Measurements from ENCODE around the gene RILPL1. TPM values are rescaled to one million over a fixed set of nuclear protein-coding genes. Genes with fewer than 3 reads are reported as not detected.
"Not testable (repeated sequence)": the region's sequence is repeated elsewhere in the genome, so short reads cannot be mapped to it uniquely, and the experiment has no call there.

RILPL1 gene, protein sequence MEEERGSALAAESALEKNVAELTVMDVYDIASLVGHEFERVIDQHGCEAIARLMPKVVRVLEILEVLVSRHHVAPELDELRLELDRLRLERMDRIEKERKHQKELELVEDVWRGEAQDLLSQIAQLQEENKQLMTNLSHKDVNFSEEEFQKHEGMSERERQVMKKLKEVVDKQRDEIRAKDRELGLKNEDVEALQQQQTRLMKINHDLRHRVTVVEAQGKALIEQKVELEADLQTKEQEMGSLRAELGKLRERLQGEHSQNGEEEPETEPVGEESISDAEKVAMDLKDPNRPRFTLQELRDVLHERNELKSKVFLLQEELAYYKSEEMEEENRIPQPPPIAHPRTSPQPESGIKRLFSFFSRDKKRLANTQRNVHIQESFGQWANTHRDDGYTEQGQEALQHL
- total RNA-seq: 10.2 and 13.6 TPM in 2 replicates
- polyA plus RNA-seq: 17.5 and 21.6 TPM in 2 replicates

DNA sequence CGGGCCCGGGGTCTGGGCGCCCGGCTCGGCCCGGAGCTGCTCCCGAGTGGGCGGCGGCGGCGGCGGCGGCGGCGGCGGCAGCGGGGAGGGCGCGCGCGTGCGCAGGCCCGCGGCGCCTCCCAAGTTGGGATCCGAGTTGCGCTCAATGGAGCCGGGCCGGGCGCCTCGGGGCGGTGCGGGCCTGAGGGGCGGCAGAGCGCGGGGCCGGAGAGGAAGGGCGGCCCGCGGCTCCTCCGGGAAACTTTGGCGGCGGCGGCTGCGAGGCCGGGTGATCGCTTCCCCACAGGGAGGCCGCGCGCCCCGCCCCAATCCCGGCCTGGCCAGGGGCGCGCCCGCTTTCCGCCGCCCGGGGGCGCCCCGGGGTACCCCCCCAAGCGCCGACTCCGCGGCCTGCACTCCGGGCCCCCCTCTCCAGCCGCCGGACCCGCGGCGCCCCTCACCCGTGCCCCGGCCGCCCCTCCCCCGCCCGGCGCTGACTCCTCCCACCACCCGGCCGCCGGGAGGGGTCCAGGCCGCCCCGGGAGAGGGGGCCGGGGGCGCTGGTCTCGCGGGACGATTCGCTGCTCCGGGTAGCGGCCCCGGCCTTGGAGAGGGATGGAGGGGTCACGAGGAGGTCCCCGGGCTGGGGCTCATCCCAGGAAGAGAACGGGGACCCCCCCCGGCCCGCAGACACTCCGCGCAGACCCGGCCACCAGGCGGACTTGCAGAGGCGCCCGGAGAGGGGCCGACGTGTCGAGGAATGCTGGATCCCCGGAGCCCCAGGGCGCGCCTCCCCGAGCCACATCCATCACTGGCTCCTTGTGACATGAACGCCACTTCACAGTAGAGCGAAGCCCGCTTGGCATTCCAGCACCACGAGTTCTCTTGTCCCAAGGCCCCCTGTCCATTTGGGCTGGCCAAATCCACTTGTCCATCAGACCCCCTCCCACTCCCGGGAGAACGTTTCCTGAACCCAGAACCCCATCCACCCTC lies at the start of gene RILPL1:
Gene RILPL1, minus strand, starts transcription at position 48 of the 972 bp plus-strand sequence. CDS start 237 bp downstream, outside the sequence.
- no peaks in the 10 kb centered on the region for H3K27me3 ChIP-seq
- H3K4me2 ChIP-seq: peak within 1 kb of the TSS; percentile 93
- H3K9me3 ChIP-seq (ENCODE audit: low read depth): no peaks in the 10 kb centered on the region
- peaks cover 13% of the 10 kb centered on the region for H3K4me1 ChIP-seq (ENCODE audit: insufficient read depth)
- no peaks in the 10 kb centered on the region for H3K36me3 ChIP-seq (replicated peaks; ENCODE audit: insufficient read depth, low read depth)
- H4K20me1 ChIP-seq (ENCODE audit: insufficient read depth, poor library complexity, severe bottlenecking): peaks cover 7% of the 10 kb centered on the region
- peaks cover 29% of the 10 kb centered on the region for H3K79me2 ChIP-seq
- 0% methylated on average over 6 of the region's 114 CpGs for WGBS (ENCODE audit: low lambda C conversion rate, missing lambda C conversion rate)
- H3K4me3 ChIP-seq: peak within 1 kb of the TSS; percentile 94
- TF ChIP-seq, protein P1, sequence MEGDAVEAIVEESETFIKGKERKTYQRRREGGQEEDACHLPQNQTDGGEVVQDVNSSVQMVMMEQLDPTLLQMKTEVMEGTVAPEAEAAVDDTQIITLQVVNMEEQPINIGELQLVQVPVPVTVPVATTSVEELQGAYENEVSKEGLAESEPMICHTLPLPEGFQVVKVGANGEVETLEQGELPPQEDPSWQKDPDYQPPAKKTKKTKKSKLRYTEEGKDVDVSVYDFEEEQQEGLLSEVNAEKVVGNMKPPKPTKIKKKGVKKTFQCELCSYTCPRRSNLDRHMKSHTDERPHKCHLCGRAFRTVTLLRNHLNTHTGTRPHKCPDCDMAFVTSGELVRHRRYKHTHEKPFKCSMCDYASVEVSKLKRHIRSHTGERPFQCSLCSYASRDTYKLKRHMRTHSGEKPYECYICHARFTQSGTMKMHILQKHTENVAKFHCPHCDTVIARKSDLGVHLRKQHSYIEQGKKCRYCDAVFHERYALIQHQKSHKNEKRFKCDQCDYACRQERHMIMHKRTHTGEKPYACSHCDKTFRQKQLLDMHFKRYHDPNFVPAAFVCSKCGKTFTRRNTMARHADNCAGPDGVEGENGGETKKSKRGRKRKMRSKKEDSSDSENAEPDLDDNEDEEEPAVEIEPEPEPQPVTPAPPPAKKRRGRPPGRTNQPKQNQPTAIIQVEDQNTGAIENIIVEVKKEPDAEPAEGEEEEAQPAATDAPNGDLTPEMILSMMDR (IDR thresholded peaks at IDR 0.05; ENCODE audit: poor library complexity): peak; percentile 17
- TF ChIP-seq EZH2 (IDR thresholded peaks at IDR 0.05; ENCODE audit: borderline replicate concordance): no peak
- TF ChIP-seq EZH2phosphoT487 (IDR thresholded peaks at IDR 0.05; ENCODE audit: low read depth, severe bottlenecking, unreplicated experiment): no peak
- H2AFZ ChIP-seq: peak within 1 kb of the TSS; percentile 99
- peak; percentile 82 for DNase-seq (ENCODE audit: low spot score)
- H3K9me2 ChIP-seq (replicated peaks; ENCODE audit: insufficient read depth): no peaks in the 10 kb centered on the region
- peak within 1 kb of the TSS; percentile 94 for H3K27ac ChIP-seq

DNA sequence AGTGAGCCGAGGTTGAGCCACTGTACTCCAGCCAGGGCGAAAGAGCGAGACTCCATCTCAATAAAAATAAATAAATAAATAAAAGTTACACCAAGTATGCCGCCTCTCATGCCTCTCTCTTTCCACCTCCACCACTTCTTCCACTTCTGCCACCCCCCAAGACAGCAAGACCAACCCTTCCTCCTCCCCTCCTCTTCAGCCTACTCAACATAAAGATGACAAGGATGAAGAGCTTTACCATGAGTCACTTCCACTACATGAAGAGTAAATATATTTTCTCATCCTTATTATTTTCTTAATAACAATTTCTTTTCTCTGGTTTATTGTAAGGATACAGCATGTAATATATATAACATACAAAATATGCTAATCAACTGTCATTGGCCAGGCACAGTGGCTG lies 47.3 kb upstream of the RILPL1 start:
- Histone ChIP-seq H3K4me1 (ENCODE audit: insufficient read depth) (peaks cover 14% of the 10 kb centered on the region), H3K27me3 (no peaks in the 10 kb centered on the region), H3K36me3 (replicated peaks; ENCODE audit: insufficient read depth, low read depth) (no peaks in the 10 kb centered on the region), H3K9me2 (replicated peaks; ENCODE audit: insufficient read depth) (no peaks in the 10 kb centered on the region), H3K4me3 (no peak overlapping the region), H3K9me3 (ENCODE audit: low read depth) (no peaks in the 10 kb centered on the region), H3K27ac (no peak overlapping the region), H3K79me2 (peaks cover 37% of the 10 kb centered on the region), H4K20me1 (ENCODE audit: insufficient read depth, poor library complexity, severe bottlenecking) (peaks cover 7% of the 10 kb centered on the region), H2AFZ (no peak overlapping the region), H3K4me2 (no peak overlapping the region)
- TF ChIP-seq, protein P1 (IDR thresholded peaks at IDR 0.05; ENCODE audit: poor library complexity): no peak
- TF ChIP-seq EZH2 (IDR thresholded peaks at IDR 0.05; ENCODE audit: borderline replicate concordance) (no peak), EZH2phosphoT487 (IDR thresholded peaks at IDR 0.05; ENCODE audit: low read depth, severe bottlenecking, unreplicated experiment) (no peak)
- no peak for DNase-seq (ENCODE audit: low spot score)
- 95% methylated on average over 4 of the region's 4 CpGs for WGBS (ENCODE audit: low lambda C conversion rate, missing lambda C conversion rate)

DNA sequence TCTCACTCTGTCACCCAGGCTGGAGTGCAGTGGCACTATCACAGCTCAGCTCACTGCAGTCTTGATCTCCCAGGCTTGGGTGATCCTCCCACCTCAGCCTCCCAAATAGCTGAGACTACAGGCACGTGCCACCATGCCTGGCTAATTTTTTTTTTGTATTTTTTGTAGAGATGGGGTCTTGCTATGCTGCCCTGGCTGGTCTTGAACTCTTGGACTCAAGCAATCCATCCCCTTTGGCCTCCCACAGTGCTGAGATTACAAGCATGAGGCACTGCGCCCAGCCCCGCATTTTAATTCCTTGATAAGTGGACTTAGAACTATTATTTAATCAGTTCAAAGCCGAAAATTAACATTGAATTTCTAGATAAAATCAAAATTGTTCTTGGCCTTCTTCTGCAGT lies 45.3 kb upstream of the RILPL1 start:
- H4K20me1 ChIP-seq (ENCODE audit: insufficient read depth, poor library complexity, severe bottlenecking); H3K27me3 ChIP-seq: not testable (repeated sequence)
- WGBS (ENCODE audit: low lambda C conversion rate, missing lambda C conversion rate): 100% methylated on average over 4 of the region's 4 CpGs

More for the DNA sequence above, 45.3 kb upstream of the RILPL1 start:
- not testable (repeated sequence) for H3K36me3 ChIP-seq (replicated peaks; ENCODE audit: insufficient read depth, low read depth); H3K9me2 ChIP-seq (replicated peaks; ENCODE audit: insufficient read depth); H3K4me2 ChIP-seq; H3K4me1 ChIP-seq (ENCODE audit: insufficient read depth); DNase-seq (ENCODE audit: low spot score); H3K9me3 ChIP-seq (ENCODE audit: low read depth); H3K27ac ChIP-seq; H3K4me3 ChIP-seq; H2AFZ ChIP-seq
- peaks cover 24% of the 10 kb centered on the region for H3K79me2 ChIP-seq

All from hepatocyte (in vitro differentiated cells).